IMR-90 (cell line): ENCODE data around the gene HARS1. TPM values are rescaled to one million over a fixed set of nuclear protein-coding genes. Genes with fewer than 3 reads are reported as not detected.
A peak's percentile ranks its signal among the peaks of the same experiment; 100 is the strongest.

Experiments
- ATAC-seq: fragments of 200-7000 bp; cut with Tn5 transposase; 2 replicates; pipeline ENCODE4 v1.9.1; 2020; ENCODE audit warnings: low read depth, mild to moderate bottlenecking, moderate library complexity
- BruUV-seq: library from RNA; stranded (reverse); fragments of 400-500 nt; replicated peaks from 2 replicates; lab custom pipeline; 2021; lab: Mats Ljungman, UMichigan
- CTCF ChIA-PET: fragments of 300-600 bp; formaldehyde crosslinking; extraction: SDS; loops from one replicate; lab custom pipeline; 2021; ENCODE audit warnings: antibody characterized with exemption; lab: Yijun Ruan, JAX
- POLR2A ChIA-PET: fragments of 300-600 bp; sonication (Branson Sonifier 250); formaldehyde crosslinking; loops from one replicate; lab custom pipeline; 2022; ENCODE audit warnings: antibody characterized with exemption; ENCODE audit not compliant: unreplicated experiment; lab: Charles Lee
- DNase-seq: peaks from one replicate; pipeline ENCODE4 v3.0.0; 2013
- H2AFZ ChIP-seq: replicated peaks from 2 replicates; pipeline ENCODE3; 2013; ENCODE audit warnings: low read length, mild to moderate bottlenecking; ENCODE audit not compliant: poor library complexity
- H2AK5ac ChIP-seq: 2 replicates; pipeline ENCODE4 v1.6.1; 2013; ENCODE audit warnings: low read depth, low read length, inconsistent platforms
- H2AK9ac ChIP-seq: replicated peaks from 2 replicates; pipeline ENCODE3; 2013; ENCODE audit warnings: mild to moderate bottlenecking, low read depth, low read length, moderate library complexity; ENCODE audit not compliant: poor library complexity
- H2BK120ac ChIP-seq: 2 replicates; pipeline ENCODE4 v1.6.1; 2013; ENCODE audit warnings: low read depth, low read length, inconsistent platforms
- H2BK15ac ChIP-seq: 3 replicates; pipeline ENCODE4 v1.6.1; 2013; ENCODE audit warnings: low read depth, low read length, inconsistent platforms
- H2BK20ac ChIP-seq: 2 replicates; pipeline ENCODE4 v1.6.1; 2013; ENCODE audit warnings: low read depth, mild to moderate bottlenecking, inconsistent platforms, low read length, moderate library complexity
- H2BK5ac ChIP-seq: 2 replicates; pipeline ENCODE4 v1.6.1; 2013; ENCODE audit warnings: mild to moderate bottlenecking, low read depth, low read length, inconsistent platforms; ENCODE audit not compliant: poor library complexity, severe bottlenecking
- H3K14ac ChIP-seq: replicated peaks from 2 replicates; pipeline ENCODE4 v1.6.1; 2013; ENCODE audit warnings: low read depth, low read length, inconsistent platforms
- H3K18ac ChIP-seq: 2 replicates; pipeline ENCODE4 v1.6.1; 2013; ENCODE audit warnings: low read depth, low read length, control low read depth
- H3K23ac ChIP-seq: 2 replicates; pipeline ENCODE4 v1.6.1; 2013; ENCODE audit warnings: low read depth, low read length, inconsistent platforms
- H3K27ac ChIP-seq: 2 replicates; pipeline ENCODE4 v1.5.1; 2013; ENCODE audit warnings: mild to moderate bottlenecking, control low read depth, low read length; ENCODE audit not compliant: insufficient read depth
- H3K27me3 ChIP-seq: 2 replicates; pipeline ENCODE4 v1.6.1; 2013; ENCODE audit warnings: low read length; ENCODE audit not compliant: control insufficient read depth, insufficient read depth
- H3K36me3 ChIP-seq: 2 replicates; pipeline ENCODE4 v1.6.1; 2013; ENCODE audit warnings: low read length, mixed read lengths; ENCODE audit not compliant: control insufficient read depth, insufficient read depth
- H3K4ac ChIP-seq: 2 replicates; pipeline ENCODE4 v1.6.1; 2013; ENCODE audit warnings: low read depth, low read length, inconsistent platforms
- H3K4me1 ChIP-seq: 2 replicates; pipeline ENCODE4 v1.6.1; 2013; ENCODE audit warnings: low read length, mixed read lengths; ENCODE audit not compliant: control insufficient read depth, insufficient read depth
- H3K4me2 ChIP-seq: 2 replicates; pipeline ENCODE4 v1.6.1; 2013; ENCODE audit warnings: low read depth, mild to moderate bottlenecking, control low read depth, low read length, moderate library complexity
- H3K4me3 ChIP-seq: 2 replicates; pipeline ENCODE4 v1.5.1; 2013; ENCODE audit warnings: low read depth, mild to moderate bottlenecking, control low read depth, low read length, moderate library complexity; ENCODE audit not compliant: insufficient read depth
- H3K56ac ChIP-seq: 2 replicates; pipeline ENCODE4 v1.6.1; 2013; ENCODE audit warnings: low read length, inconsistent platforms; ENCODE audit not compliant: insufficient read depth; ENCODE audit errors: extremely low read depth
- H3K79me1 ChIP-seq, 2 experiments: 2 replicates each; pipeline ENCODE4 v1.6.1; 2013; ENCODE audit warnings: low read length in 2 of 2, inconsistent platforms in 1 of 2, low read depth in 1 of 2
- H3K9ac ChIP-seq: 2 replicates; pipeline ENCODE4 v1.6.1; 2013; ENCODE audit warnings: low read depth, low read length, control low read depth
- H3K9me1 ChIP-seq: 2 replicates; pipeline ENCODE4 v1.6.1; 2013; ENCODE audit warnings: low read length, inconsistent platforms; ENCODE audit not compliant: insufficient read depth
- H3K9me3 ChIP-seq: 2 replicates; pipeline ENCODE4 v1.6.1; 2013; ENCODE audit warnings: low read length; ENCODE audit not compliant: control insufficient read depth, insufficient read depth
- H4K20me1 ChIP-seq: 2 replicates; pipeline ENCODE4 v1.6.1; 2013; ENCODE audit warnings: low read length, inconsistent platforms; ENCODE audit not compliant: insufficient read depth
- H4K5ac ChIP-seq: 2 replicates; pipeline ENCODE4 v1.6.1; 2013; ENCODE audit warnings: mild to moderate bottlenecking, low read depth, low read length, control low read depth
- H4K8ac ChIP-seq, 2 experiments: 2 replicates each; pipeline ENCODE4 v1.6.1; 2013; ENCODE audit warnings: low read depth in 2 of 2, low read length in 2 of 2, control low read depth in 1 of 2, inconsistent platforms in 1 of 2
- H4K91ac ChIP-seq: 2 replicates; pipeline ENCODE4 v1.6.1; 2013; ENCODE audit warnings: low read depth, low read length, inconsistent platforms; ENCODE audit not compliant: insufficient read depth
- CEBPB ChIP-seq: IDR thresholded peaks from 2 replicates; pipeline ENCODE4 v1.6.1; 2012; ENCODE audit warnings: low read depth, low read length, improper control_type of control experiment
- CTCF ChIP-seq: conservative IDR thresholded peaks from 2 replicates; pipeline ENCODE4 v1.5.1; 2012; ENCODE audit warnings: mild to moderate bottlenecking, low read depth, low read length, improper control_type of control experiment
- NFE2L2 ChIP-seq: fragments of 150-350 bp; IDR thresholded peaks from 2 replicates; pipeline ENCODE4 v1.6.1; 2016; ENCODE audit warnings: low read depth, mild to moderate bottlenecking, low read length
- RFX5 ChIP-seq: IDR thresholded peaks from 2 replicates; pipeline ENCODE4 v1.8.0; 2012; ENCODE audit warnings: low read depth, mild to moderate bottlenecking, low read length, moderate library complexity
- WGBS, 2 experiments: methylation state at CpG; one replicate each; pipeline versions ENCODE4 v1.1.5 to v1.1.7; 2013; ENCODE audit warnings: missing lambda C conversion rate in 2 of 2; ENCODE audit not compliant: insufficient read length in 1 of 2; ENCODE audit errors: extremely low coverage in 2 of 2; 5-methylcytosine and 5-hydroxymethylcytosine counted together
- dilution Hi-C: fragments of 300-500 bp; cut with HindIII; formaldehyde crosslinking; loops from one replicate; pipeline ENCODE4 v1.14.3; 2018; ENCODE audit warnings: low sequenced_read_pairs; ENCODE audit not compliant: unreplicated experiment
- in situ Hi-C: fragments of 300-500 bp; cut with MboI; formaldehyde crosslinking; loops from 3 replicates; pipeline ENCODE4 v1.14.3; 2019; ENCODE audit warnings: low sequenced_read_pairs, inconsistent platforms, mixed read lengths
- intact Hi-C: fragments of 100-400 bp; cut with micrococcal nuclease; formaldehyde crosslinking; loops from 2 replicates; pipeline ENCODE4 v1.10.0; 2022
- polyA plus RNA-seq, 3 experiments: library from polyadenylated mRNA; depleted of rRNA; stranded (reverse); fragments of >200 nt; gene quantifications; 2 replicates each; pipeline ENCODE4 v1.2.3, GENCODE V29; 2012; ENCODE audit warnings: low replicate concordance in 1 of 3
- total RNA-seq: library from RNA; depleted of rRNA; stranded (reverse); fragments of >200 nt; gene quantifications from 2 replicates; pipeline ENCODE4 v1.2.3, GENCODE V29; 2012

HARS1 gene
- total and polyA plus RNA-seq, 2 of the 4 experiments (the other 2 are of a cell fraction), result 97.6 to 141 TPM

GRCh38 chr5:140734354-140734753 lies 43.2 kb upstream of the HARS1 start:
- dilution Hi-C loops, result no loop called here

More at GRCh38 chr5:140734354-140734753, 43.2 kb upstream of the HARS1 start:
- no CpG with 5 or more reads among the region's 7 CpGs for WGBS, 2 experiments
- DNase-seq (no peak), ATAC-seq (no peak)
- H3K27me3 ChIP-seq, result no peaks in the 10 kb centered on the region
- H3K9ac ChIP-seq, result no peak overlapping the region
- no peak overlapping the region for H3K56ac ChIP-seq
- no peak overlapping the region for H3K4me3 ChIP-seq
- no peaks in the 10 kb centered on the region for H3K9me3 ChIP-seq
- H3K9me1 ChIP-seq, result no peaks in the 10 kb centered on the region
- H2AK5ac ChIP-seq, result no peak overlapping the region
- CTCF ChIA-PET, result no interaction called here
- H3K36me3 ChIP-seq, result no peaks in the 10 kb centered on the region
- H3K18ac ChIP-seq, result no peak overlapping the region
- H2BK20ac ChIP-seq, result no peak overlapping the region
- no peak overlapping the region for H3K27ac ChIP-seq
- no peak overlapping the region for H4K5ac ChIP-seq
- no peak overlapping the region for H4K91ac ChIP-seq
- intact Hi-C loops (no loop called here), in situ Hi-C loops (no loop called here)
- H3K23ac ChIP-seq, result no peak overlapping the region
- H3K79me1 ChIP-seq, result no peaks in the 10 kb centered on the region
- BruUV-seq, result no TSS peak
- no peak overlapping the region for H2BK15ac ChIP-seq
- no peak overlapping the region for H2AFZ ChIP-seq
- no peak overlapping the region for H2AK9ac ChIP-seq
- H4K8ac ChIP-seq, result no peak overlapping the region
- no peak for TF ChIP-seq RFX5
- TF ChIP-seq NFE2L2, result no peak
- TF ChIP-seq CTCF, result peak; percentile 13; the same call in 1 of the 2 replicates
- TF ChIP-seq CEBPB, result no peak
- no peaks in the 10 kb centered on the region for H4K20me1 ChIP-seq
- no peak overlapping the region for H3K4ac ChIP-seq
- no peak overlapping the region for H2BK5ac ChIP-seq
- H3K4me2 ChIP-seq, result no peak overlapping the region
- H2BK120ac ChIP-seq, result no peak overlapping the region
- no peak overlapping the region for H3K14ac ChIP-seq
- no peaks in the 10 kb centered on the region for H3K4me1 ChIP-seq
- POLR2A ChIA-PET, result no interaction called here
